ENCODE measurements around the gene LDLRAD2.

LDLRAD2 gene

GRCh38 chr1:21864730-21865129 lies 52.7 kb downstream of the LDLRAD2 start:
- DNase-seq, result no peak

DNA sequence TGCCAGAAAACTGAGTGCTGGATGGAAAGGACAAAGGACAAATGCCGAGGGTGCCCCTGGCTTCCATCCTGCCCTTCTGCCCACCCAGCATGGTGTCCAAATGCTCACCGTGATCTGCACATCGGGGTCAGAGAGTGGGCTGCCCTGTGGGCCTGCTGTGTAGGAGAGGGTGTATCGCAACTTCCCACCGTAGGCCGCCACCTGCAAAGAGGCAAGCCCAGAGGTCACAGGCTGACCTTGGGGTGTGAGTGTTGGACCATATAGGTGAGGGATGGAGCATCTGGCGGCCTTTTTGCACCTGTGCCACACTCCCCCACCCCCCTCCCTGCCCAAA lies 53.5 kb downstream of the LDLRAD2 start:
- no peak for DNase-seq

DNA sequence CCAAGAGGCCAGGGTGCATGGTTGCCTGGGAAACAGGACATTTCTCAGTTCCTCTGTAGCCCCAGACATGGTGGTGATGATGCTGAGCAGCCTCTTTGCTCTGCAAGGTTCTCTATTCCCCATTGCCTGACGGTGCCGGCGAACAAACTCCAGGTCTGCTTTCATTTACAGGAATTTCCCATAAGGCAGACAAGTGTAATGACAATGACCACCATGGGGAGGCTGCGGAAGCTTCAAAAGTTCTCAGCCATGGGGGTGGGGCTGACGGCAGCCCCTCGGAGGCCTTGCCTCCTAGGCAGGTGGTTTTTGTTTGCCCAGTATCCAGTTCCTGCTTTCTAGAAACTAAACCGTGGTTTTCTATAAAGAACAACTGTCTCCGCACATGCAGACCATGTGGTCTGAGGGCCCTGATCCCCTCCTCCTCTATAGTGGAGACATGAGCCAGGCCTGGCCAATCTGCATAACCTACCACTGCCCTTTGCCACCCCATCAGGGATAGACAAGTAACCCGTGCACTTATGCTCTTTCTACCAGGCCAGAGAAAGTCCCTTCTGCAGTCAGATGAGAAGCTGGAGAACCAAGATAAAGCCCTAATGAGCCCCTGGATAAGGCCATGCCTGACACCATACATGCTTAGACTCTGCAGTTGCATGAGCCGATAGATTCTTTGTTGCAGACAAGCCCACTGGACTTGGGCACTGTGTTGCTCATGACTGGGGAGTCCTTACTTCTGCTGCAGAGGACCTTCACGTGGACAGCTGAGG lies 54.1 kb downstream of the LDLRAD2 start:
- DNase-seq, result no peak

GRCh38 chr1:21866707-21867043 lies 54.6 kb downstream of the LDLRAD2 start:
- DNase-seq, result no peak

DNA sequence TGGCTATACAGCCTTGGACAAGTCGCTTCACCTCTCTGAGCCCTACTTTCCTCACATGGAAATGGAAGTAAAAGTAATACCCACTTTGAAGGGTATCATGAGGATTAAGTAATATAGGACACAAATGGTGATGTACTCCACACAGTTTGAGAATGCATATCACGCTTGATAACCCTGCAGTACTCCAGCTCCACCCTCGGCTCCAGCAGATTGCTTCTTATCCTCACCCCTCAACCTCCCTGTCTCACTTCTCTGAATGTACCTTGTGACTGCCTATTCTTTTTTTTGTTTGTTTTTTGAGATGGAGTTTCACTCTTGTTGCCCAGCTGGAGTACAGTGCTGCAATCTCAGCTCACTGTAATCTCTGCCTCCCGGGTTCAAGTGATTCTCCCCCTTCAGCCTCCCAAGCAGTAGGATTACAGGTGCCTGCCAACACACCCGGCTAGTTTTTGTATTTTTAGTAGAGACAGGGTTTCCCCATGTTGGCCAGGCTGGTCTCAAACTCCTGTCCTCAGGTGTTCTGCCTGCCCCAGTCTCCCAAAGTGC lies 55.5 kb downstream of the LDLRAD2 start:
- no peak for DNase-seq

GRCh38 chr1:21868482-21868881 lies 56.4 kb downstream of the LDLRAD2 start:
- no peak for DNase-seq

GRCh38 chr1:21868941-21869454 lies 56.9 kb downstream of the LDLRAD2 start:
- DNase-seq, result no peak

- DNase-seq, result no peak
Observed at GRCh38 chr1:21869620-21870121, 57.6 kb downstream of the LDLRAD2 start.

GRCh38 chr1:21870611-21871010 lies 58.5 kb downstream of the LDLRAD2 start:
- no peak for DNase-seq

DNA sequence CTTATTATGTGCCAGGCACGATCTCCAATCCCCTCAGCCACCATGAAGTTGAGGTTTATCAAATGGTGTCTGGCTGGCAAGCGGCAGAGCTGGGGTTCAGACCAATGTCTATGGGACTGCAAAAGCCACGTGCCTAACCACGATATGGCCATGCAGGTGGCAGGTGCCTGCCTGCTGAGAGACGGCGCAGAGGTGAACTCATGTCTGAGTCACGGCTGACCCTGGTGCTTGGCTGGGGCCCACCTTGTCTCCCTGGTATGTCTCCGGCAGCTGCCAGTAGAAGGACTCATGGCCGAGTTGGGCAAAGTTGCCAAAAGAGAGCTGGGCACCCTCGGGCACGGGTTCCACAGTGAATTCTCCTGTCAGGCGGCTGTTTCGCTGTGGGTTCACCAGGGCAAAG lies 59.9 kb downstream of the LDLRAD2 start:
- DNase-seq, result no peak

DNA sequence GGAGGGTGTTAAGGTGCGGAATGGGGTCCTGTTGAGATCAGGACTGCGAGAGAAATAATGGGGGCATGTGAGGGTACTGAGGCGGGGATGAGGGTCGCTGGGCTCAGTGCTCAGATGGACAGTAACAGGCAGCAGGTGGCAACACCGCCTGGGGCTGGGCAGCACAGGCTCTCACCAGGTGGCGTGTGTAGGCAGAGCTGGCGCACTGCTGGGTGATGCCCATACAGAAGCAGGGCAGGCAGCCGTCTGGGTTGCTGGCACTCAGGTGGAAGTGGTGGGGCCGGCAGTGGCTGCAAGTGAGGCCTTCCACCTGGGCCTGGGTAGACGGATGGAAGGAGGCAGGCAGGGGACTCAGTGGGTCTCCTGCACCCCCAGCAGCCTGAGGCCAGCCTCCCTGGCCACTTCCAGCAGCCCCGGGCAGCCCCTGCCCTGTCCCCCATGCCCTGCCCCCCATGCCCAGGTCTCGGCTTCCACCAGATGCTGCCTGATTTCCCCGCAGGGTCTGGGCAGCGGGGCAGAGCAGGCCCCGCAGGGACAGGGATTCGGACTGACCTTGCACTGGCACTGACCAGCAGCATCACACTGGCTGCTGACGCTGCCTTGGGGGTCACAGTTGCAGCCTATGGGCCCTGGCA lies 60.5 kb downstream of the LDLRAD2 start:
- DNase-seq, result no peak

GRCh38 chr1:21873174-21873573 lies 61.1 kb downstream of the LDLRAD2 start:
- no peak for DNase-seq

DNA sequence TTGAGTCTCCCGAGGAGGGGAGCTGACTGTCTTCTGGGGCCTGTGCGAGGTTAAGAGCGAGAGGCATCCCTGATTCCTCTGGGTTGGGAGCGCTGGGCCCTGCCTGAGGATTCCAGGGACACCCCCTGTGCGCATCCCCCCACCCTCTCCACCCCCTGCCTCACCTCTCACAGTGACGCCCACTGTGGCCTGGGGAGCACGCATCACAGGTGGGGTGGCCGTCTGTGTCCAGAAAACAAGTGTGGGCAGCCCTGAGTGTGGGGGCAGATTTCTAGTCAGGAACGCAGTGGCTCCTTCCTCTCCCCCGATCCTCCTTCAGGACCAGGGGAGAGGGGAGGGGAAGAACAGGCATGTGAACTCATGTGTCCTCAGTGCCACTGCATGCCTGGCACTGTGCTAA lies 61.7 kb downstream of the LDLRAD2 start:
- DNase-seq, result no peak

DNA sequence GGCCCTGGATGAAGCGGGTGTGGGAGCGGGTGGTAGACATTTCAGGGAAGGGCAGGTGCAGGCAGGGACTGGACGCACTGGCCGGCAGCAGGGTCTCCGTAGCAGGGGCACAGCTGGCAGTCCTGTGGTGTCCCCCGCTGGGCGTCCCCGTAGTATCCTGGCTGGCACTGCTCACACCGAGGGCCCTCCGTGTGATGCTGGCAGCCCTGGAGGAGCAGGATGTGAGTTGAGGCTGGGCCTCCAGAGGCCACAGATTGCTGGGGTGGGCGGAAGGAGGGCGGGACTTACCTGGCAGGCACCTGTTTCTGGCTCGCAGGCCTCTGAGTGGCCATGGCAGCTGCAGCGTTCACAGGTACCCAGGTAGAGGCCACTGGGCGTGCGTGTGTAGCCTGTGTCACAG lies 62.3 kb downstream of the LDLRAD2 start:
- DNase-seq, result no peak

All from effector CD4-positive, alpha-beta T cell (primary cell).